ENCODE measurements around the gene PDZD11.

PDZD11 gene

DNA sequence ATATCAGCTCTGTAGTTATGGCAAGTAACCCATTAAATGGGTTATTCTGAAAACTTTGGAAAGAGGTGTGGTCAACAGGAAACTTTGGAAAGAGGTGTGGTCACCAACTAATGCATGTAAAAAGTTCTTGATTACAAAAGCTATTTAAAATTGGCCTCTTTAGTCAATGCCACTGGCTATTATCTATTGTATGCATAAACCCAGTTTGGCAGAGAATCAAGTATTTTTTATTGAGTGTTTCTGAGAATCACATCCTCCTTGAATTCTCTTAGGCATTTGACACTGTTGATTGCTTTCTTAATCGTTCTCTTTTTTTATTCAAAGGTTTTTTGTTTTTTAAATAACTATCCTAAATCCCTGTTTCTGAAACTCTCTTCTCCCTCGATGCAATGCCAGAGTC is 37.2 kb downstream of the PDZD11 start:
- ChIA-PET POLR2A (no interaction called here), CTCF (no interaction called here)
- no peaks in the 10 kb centered on the region for H3K36me3 ChIP-seq (ENCODE audit: control insufficient read depth in 2 of 2, insufficient read depth in 1 of 2, low read length in 2 of 2)
- no peak for TF ChIP-seq ZNF16 (tag by site-specific recombination; IDR thresholded peaks at IDR 0.05; ENCODE audit: low read depth)
- no peak for TF ChIP-seq ZNF555 (tag by site-specific recombination; conservative IDR thresholded peaks at IDR 0.05)
- TF ChIP-seq, protein P1, sequence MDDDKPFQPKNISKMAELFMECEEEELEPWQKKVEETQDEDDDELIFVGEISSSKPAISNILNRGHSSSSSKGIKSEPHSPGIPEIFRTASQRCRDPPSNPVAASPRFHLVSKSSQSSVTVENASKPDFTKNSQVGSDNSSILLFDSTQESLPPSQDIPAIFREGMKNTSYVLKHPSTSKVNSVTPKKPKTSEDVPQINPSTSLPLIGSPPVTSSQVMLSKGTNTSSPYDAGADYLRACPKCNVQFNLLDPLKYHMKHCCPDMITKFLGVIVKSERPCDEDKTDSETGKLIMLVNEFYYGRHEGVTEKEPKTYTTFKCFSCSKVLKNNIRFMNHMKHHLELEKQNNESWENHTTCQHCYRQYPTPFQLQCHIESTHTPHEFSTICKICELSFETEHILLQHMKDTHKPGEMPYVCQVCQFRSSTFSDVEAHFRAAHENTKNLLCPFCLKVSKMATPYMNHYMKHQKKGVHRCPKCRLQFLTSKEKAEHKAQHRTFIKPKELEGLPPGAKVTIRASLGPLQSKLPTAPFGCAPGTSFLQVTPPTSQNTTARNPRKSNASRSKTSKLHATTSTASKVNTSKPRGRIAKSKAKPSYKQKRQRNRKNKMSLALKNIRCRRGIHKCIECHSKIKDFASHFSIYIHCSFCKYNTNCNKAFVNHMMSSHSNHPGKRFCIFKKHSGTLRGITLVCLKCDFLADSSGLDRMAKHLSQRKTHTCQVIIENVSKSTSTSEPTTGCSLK (tag by site-specific recombination; IDR thresholded peaks at IDR 0.05): no peak
- no peak for TF ChIP-seq HOXC10 (CRISPR knock-in tag; IDR thresholded peaks at IDR 0.05)
- TF ChIP-seq, protein P2, sequence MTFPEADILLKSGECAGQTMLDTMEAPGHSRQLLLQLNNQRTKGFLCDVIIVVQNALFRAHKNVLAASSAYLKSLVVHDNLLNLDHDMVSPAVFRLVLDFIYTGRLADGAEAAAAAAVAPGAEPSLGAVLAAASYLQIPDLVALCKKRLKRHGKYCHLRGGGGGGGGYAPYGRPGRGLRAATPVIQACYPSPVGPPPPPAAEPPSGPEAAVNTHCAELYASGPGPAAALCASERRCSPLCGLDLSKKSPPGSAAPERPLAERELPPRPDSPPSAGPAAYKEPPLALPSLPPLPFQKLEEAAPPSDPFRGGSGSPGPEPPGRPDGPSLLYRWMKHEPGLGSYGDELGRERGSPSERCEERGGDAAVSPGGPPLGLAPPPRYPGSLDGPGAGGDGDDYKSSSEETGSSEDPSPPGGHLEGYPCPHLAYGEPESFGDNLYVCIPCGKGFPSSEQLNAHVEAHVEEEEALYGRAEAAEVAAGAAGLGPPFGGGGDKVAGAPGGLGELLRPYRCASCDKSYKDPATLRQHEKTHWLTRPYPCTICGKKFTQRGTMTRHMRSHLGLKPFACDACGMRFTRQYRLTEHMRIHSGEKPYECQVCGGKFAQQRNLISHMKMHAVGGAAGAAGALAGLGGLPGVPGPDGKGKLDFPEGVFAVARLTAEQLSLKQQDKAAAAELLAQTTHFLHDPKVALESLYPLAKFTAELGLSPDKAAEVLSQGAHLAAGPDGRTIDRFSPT (tag by site-specific recombination; IDR thresholded peaks at IDR 0.05): no peak
- TF ChIP-seq ZSCAN23 (tag by site-specific recombination; IDR thresholded peaks at IDR 0.05): no peak
- TF ChIP-seq ZNF10 (tag by site-specific recombination; IDR thresholded peaks at IDR 0.05): no peak
- TF ChIP-seq ZNF214 (tag by site-specific recombination; IDR thresholded peaks at IDR 0.05; ENCODE audit: borderline replicate concordance): no peak
- TF ChIP-seq, protein P3, sequence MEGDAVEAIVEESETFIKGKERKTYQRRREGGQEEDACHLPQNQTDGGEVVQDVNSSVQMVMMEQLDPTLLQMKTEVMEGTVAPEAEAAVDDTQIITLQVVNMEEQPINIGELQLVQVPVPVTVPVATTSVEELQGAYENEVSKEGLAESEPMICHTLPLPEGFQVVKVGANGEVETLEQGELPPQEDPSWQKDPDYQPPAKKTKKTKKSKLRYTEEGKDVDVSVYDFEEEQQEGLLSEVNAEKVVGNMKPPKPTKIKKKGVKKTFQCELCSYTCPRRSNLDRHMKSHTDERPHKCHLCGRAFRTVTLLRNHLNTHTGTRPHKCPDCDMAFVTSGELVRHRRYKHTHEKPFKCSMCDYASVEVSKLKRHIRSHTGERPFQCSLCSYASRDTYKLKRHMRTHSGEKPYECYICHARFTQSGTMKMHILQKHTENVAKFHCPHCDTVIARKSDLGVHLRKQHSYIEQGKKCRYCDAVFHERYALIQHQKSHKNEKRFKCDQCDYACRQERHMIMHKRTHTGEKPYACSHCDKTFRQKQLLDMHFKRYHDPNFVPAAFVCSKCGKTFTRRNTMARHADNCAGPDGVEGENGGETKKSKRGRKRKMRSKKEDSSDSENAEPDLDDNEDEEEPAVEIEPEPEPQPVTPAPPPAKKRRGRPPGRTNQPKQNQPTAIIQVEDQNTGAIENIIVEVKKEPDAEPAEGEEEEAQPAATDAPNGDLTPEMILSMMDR (tag by site-specific recombination; IDR thresholded peaks at IDR 0.05): no peak
- TF ChIP-seq BCL11A (tag by site-specific recombination; IDR thresholded peaks at IDR 0.05; ENCODE audit: low read depth): no peak
- TF ChIP-seq ZNF394 (tag by site-specific recombination; IDR thresholded peaks at IDR 0.05; ENCODE audit: borderline replicate concordance): no peak
- TF ChIP-seq, protein P4, sequence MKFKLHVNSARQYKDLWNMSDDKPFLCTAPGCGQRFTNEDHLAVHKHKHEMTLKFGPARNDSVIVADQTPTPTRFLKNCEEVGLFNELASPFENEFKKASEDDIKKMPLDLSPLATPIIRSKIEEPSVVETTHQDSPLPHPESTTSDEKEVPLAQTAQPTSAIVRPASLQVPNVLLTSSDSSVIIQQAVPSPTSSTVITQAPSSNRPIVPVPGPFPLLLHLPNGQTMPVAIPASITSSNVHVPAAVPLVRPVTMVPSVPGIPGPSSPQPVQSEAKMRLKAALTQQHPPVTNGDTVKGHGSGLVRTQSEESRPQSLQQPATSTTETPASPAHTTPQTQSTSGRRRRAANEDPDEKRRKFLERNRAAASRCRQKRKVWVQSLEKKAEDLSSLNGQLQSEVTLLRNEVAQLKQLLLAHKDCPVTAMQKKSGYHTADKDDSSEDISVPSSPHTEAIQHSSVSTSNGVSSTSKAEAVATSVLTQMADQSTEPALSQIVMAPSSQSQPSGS (tag by site-specific recombination; IDR thresholded peaks at IDR 0.05; ENCODE audit: low read depth): no peak
- TF ChIP-seq ZNF350 (tag by site-specific recombination; IDR thresholded peaks at IDR 0.05): no peak
- TF ChIP-seq WT1 (tag by site-specific recombination; IDR thresholded peaks at IDR 0.05): no peak
- TF ChIP-seq ZNF624 (tag by site-specific recombination; IDR thresholded peaks at IDR 0.05): no peak
- H3K9me3 ChIP-seq (ENCODE audit: control insufficient read depth, insufficient read depth, low read depth, low read length): no peaks in the 10 kb centered on the region; the same call in none of the 2 replicates
- no peaks in the 10 kb centered on the region for H3K4me1 ChIP-seq (ENCODE audit: control insufficient read depth, insufficient read depth, low read length)
- no peak overlapping the region for H3K4me3 ChIP-seq (ENCODE audit: low read depth, low read length)
- H3K27ac ChIP-seq (ENCODE audit: extremely low read depth, low read depth, low read length): no peak overlapping the region

DNA sequence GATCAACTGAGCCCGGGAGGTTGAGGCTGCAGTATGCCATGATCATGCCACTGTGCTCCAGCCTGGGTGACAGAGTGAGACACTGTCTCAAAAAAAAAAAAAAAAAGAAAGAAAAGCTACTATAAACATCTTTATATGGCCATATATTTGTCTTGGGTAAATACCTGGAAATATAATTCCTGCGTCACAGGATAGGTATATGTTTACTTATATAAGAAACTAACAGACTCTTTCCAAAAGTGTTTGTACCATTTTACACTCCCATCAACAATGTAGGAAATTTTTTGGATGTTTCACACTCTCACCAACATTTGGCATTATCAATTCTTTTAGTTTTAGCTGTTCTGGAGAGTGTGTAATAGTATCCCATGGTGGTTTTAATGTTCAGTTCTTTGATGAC is 42.5 kb downstream of the PDZD11 start:
- no peaks in the 10 kb centered on the region for H3K4me1 ChIP-seq (ENCODE audit: control insufficient read depth, insufficient read depth, low read length)
- CTCF ChIA-PET: interaction anchor here (0.5 kb wide), 1 partner anchor 1110 kb away, joined by 3 read pairs; no protein-coding TSS in a partner anchor
- POLR2A ChIA-PET: no interaction called here
- H3K4me3 ChIP-seq (ENCODE audit: low read depth, low read length): no peak overlapping the region
- H3K36me3 ChIP-seq (ENCODE audit: control insufficient read depth in 2 of 2, insufficient read depth in 1 of 2, low read length in 2 of 2): no peaks in the 10 kb centered on the region
- H3K9me3 ChIP-seq (ENCODE audit: control insufficient read depth, insufficient read depth, low read depth, low read length): no peaks in the 10 kb centered on the region; the same call in 1 of the 2 replicates
- no peak overlapping the region for H3K27ac ChIP-seq (ENCODE audit: extremely low read depth, low read depth, low read length)
- TF ChIP-seq ZNF76 (tag by site-specific recombination; IDR thresholded peaks at IDR 0.05; ENCODE audit: borderline replicate concordance, low read depth) (no peak), MZF1 (tag by site-specific recombination; IDR thresholded peaks at IDR 0.05; ENCODE audit: borderline replicate concordance) (no peak), ZNF654 (tag by site-specific recombination; IDR thresholded peaks at IDR 0.05; ENCODE audit: low read depth) (no peak), ZNF202 (tag by site-specific recombination; IDR thresholded peaks at IDR 0.05; ENCODE audit: borderline replicate concordance) (no peak), ZNF138 (tag by site-specific recombination; IDR thresholded peaks at IDR 0.05; ENCODE audit: borderline replicate concordance) (no peak), ZBTB48 (tag by site-specific recombination; IDR thresholded peaks at IDR 0.05) (no peak)
- TF ChIP-seq, protein P5, sequence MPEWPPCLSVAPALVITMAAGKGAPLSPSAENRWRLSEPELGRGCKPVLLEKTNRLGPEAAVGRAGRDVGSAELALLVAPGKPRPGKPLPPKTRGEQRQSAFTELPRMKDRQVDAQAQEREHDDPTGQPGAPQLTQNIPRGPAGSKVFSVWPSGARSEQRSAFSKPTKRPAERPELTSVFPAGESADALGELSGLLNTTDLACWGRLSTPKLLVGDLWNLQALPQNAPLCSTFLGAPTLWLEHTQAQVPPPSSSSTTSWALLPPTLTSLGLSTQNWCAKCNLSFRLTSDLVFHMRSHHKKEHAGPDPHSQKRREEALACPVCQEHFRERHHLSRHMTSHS (tag by site-specific recombination; IDR thresholded peaks at IDR 0.05): no peak
- TF ChIP-seq, protein P1 (tag by site-specific recombination; IDR thresholded peaks at IDR 0.05): no peak
- TF ChIP-seq, protein P6, sequence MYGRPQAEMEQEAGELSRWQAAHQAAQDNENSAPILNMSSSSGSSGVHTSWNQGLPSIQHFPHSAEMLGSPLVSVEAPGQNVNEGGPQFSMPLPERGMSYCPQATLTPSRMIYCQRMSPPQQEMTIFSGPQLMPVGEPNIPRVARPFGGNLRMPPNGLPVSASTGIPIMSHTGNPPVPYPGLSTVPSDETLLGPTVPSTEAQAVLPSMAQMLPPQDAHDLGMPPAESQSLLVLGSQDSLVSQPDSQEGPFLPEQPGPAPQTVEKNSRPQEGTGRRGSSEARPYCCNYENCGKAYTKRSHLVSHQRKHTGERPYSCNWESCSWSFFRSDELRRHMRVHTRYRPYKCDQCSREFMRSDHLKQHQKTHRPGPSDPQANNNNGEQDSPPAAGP (tag by site-specific recombination; IDR thresholded peaks at IDR 0.05): no peak
